Measurements from ENCODE around the gene PIK3R2.

Gene PIK3R2

DNA sequence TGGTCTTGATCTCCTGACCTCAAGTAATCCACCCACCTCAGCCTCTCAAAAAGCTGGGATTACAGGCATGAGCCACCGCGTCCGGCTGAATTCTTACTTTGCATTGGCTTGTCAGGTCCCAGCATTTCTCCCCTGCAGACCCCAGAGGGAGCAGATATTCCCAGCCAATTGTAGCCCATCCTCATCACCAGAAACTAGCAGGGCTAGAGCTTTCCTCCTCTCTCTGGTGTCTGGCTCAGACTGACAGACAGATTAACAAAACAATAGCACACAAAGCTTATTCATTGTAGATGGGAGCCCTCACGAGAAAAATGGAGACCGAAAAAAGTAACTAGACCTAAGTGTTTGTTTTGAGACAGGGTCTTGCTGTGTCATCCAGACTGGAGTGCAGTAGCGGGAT, 32.6 kb downstream of the PIK3R2 start:
- TF ChIP-seq, protein P1, sequence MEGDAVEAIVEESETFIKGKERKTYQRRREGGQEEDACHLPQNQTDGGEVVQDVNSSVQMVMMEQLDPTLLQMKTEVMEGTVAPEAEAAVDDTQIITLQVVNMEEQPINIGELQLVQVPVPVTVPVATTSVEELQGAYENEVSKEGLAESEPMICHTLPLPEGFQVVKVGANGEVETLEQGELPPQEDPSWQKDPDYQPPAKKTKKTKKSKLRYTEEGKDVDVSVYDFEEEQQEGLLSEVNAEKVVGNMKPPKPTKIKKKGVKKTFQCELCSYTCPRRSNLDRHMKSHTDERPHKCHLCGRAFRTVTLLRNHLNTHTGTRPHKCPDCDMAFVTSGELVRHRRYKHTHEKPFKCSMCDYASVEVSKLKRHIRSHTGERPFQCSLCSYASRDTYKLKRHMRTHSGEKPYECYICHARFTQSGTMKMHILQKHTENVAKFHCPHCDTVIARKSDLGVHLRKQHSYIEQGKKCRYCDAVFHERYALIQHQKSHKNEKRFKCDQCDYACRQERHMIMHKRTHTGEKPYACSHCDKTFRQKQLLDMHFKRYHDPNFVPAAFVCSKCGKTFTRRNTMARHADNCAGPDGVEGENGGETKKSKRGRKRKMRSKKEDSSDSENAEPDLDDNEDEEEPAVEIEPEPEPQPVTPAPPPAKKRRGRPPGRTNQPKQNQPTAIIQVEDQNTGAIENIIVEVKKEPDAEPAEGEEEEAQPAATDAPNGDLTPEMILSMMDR (IDR thresholded peaks at IDR 0.05) = no peak

DNA sequence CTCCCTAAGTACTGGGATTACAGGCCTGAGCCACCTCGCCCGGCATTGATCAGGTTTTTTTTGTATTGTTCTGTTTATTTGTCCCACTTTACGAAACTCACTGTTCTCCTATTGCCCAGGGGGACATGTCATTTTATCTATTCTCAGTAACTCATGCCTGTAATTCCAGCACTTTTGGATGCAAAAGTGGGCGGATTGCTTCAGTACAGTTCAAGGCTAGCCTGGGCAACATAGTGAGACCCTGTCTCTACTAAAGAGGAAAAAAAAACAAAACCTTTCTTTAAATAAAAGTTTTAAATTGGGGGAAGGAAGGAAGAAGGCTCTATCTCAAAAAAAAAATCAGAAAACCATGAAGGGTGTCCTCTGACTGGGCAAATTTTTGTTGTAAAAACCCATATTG, 37.3 kb downstream of the PIK3R2 start:
- TF ChIP-seq, protein P1 (IDR thresholded peaks at IDR 0.05) = no peak

DNA sequence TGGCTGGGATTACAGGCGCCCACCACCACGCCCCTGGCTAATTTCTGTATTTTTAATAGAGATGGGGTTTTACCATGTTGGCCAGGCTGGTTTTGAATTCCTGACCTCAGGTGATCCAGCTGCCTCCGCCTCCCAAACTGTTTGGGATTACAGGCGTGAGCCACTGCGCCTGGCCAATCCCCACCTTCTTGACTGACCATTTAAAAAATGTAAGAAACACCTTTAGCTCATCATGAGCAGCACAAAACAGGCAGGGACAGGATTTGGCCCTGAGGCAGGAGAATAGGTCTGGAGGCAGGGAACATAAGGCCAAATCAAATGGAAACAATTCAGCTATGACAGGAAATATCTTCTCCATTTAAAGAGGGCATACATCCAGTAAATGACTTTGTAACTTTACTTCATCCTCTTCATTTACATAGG, 38.7 kb downstream of the PIK3R2 start:
- TF ChIP-seq, protein P1 (IDR thresholded peaks at IDR 0.05) = no peak

DNA sequence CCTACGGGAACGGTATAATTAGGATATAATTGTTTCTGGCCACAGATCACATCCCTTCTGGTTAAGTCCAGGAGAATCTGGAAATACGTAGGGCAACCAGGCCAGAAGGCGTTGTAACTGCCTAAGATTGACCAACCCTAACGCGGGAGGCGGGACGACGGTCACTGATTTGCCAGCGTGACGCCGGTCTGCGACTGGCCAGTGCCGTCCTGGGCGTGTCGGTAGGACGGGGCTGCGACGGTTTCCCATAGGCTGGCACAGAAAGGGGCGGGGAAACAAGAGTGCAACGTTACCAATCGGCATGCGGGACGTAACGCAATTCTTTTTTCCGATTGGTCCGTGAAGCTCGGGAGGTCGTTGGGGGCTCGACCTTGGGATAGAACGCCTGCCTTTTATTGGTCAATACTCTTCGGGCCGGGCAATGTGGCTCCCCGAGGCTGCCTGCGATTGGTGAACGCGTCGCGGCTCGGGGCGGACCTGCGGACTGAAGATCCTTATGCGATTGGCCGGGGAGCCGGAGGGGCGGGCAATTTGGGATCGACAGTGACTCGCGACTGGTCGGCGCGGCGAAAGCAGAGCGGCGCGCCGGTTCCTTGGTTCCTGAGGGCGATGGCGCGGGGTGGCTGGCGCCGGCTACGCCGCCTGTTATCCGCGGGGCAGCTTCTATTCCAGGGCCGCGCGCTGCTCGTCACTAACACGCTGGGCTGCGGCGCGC, 39.9 kb downstream of the PIK3R2 start, which contains the start of gene MPV17L2:
Gene MPV17L2, plus strand, starts transcription at position 546 of the 715 bp plus-strand sequence. Its CDS starts 64 bp downstream, at position 610.
- TF ChIP-seq, protein P1 (IDR thresholded peaks at IDR 0.05) = no peak

DNA sequence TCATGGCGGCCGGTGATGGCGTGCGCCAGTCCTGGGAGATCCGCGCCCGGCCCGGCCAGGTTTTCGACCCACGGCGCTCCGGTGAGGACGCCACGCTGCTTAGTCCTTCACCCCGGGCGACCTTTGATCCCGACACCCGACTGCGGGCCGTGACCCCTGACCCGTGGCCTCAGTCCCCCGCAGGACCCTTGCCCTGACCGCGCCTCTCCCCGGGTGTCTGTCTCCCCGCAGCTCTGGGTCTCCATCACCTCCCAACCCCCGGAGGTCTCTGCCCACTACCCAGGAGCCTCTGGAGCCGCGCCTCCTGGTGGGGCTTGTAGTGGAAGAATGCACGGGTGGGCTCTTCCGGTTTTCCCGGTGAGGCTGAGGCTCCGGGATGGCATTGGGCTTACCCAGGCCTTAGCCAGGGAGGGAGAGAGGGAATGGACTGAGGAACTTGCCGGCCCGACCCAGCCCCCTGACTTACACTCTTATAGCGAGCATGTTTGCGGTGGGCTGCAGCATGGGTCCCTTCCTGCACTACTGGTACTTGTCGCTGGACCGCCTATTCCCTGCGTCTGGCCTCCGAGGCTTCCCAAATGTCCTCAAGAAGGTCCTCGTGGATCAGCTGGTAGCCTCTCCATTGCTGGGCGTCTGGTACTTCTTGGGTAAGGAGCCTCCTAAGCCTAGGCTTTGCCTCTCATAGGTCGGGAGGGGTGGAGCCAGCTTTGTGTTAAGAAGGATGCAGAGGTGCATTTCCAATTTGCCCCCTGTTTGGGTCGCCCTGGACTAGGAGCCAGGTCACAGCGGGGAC, 40.6 kb downstream of the PIK3R2 start:
- TF ChIP-seq, protein P1 (IDR thresholded peaks at IDR 0.05) = no peak

DNA sequence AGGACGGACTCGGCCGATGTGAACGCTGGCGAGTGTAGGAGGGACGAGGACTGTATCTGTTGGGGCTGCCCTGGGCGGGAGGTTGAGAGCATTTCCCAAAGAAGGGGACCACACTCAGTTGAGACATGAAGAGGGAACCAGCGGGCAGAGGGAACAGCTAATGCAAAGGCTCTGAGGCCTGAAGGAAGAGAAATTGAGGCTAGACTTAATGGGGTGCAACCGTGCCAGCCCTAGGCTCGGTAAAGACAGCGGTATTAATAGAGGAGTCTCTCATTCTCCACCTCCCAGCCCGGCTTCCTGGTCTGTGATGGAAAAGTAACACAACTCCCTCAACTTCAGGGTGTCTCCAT, 41.2 kb downstream of the PIK3R2 start:
- TF ChIP-seq, protein P1 (IDR thresholded peaks at IDR 0.05) = no peak

DNA sequence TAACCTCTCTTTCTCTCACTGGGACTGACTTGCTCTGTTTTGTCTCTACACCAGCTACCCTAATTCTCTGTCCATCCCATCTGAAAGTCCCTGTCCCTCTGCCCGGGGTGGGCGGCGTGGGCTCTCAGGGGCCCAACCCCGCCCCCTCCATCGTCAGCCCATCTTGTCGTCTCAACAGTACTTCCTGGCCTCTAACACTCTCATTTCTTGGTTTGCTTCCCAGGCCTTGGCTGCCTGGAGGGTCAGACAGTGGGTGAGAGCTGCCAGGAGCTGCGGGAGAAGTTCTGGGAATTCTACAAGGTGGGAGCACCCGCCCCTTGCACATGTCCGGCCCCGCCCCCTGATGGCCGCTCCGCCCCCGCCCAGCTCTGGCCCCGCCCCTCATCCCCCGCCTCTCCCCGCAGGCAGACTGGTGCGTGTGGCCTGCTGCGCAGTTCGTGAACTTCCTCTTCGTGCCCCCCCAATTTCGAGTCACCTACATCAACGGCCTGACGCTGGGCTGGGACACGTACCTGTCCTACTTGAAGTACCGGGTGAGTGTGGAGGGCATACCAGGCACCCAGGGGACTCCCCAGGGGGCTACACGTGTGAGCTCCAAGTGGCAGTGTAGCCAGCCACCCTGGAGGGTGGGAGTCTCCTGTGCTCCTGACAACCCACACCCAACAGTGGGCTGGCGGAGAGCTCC, 41.7 kb downstream of the PIK3R2 start:
- TF ChIP-seq, protein P1 (IDR thresholded peaks at IDR 0.05) = no peak
